NCI-H345 treated with DMSO at 0.1 percent for 48 hours (cell line): ENCODE measurements around the gene COL8A2.

ENCODE experiments used
- DNase-seq: peaks from one replicate; lab custom pipeline; 2025; ENCODE audit not compliant: unreplicated experiment; lab: John Stamatoyannopoulos, UW

COL8A2 gene

GRCh38 chr1:36115200-36115669, 9.8 kb downstream of the COL8A2 start:
- DNase-seq = no peak

DNA sequence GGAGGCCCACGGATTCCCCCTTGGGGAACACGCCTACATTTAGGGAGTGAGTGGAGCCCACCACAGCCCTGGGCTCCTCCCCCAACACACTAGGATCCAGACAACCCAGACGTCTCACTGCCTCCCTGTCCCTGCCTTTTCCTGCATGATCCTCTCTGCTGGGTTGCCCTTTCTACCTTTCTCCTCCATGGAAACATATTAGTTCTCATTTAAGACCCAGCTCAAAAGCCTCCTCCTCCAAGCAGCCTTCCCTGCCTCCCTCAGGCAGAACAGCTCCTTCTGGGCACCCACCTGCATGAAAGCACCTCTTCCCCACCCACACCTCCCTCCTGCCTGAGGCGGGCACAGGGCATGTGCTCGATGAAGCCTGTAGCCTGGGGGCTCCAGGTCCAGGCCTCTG, 10.7 kb downstream of the COL8A2 start:
- DNase-seq = no peak

DNA sequence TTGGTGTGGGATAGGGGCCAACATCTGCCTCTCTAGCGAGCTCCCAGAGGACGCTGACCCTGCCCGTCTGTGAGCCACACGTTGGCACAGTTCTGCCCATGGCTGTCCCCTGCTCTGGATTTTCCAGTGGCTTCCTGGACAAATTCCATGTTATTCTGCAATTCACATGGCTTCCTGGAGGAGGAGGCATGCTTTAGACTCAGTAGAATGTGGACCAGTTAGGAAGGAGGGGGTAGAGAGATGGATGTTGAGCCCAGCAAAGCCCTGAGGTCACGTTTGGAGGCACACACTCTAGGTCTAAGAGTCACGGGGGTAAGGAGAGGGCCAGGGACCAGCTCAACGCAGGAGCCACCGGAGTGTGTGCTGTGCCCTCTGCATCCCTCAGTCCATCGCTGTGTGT, 12.2 kb downstream of the COL8A2 start:
- DNase-seq = no peak

- no peak for DNase-seq
Measured at GRCh38 chr1:36111151-36111550, 13.9 kb downstream of the COL8A2 start.

DNA sequence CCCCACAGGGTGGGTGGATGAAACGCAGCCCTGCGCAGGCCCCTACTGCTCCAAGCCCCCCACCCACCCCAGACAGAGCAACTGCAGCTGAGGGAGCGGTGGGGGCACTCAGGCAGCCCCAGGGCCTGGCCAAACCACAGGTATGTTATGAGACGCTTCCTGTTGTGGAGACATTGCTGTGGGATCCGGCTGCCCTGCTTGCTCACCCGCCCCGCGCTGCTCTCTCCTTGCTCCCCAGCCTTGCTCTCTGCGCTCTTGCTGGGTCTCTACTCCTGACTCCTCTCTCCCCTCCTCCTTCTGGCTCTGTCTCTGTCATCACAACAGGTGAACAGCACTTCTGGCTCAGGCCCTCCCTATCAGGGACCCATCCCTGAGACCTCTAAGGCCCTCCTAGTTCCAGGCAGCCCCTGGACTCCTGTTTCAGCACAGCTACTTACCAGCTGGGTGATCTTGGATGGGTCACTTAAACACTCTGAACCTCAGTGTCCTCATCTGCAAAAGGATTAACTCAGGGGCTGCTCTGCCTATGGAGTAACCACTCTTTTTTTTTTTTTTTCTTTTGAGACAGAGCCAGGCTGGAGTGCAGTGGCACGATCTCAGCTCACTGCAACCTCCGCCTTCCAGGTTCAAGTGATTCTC, 15.9 kb downstream of the COL8A2 start:
- no peak for DNase-seq

DNA sequence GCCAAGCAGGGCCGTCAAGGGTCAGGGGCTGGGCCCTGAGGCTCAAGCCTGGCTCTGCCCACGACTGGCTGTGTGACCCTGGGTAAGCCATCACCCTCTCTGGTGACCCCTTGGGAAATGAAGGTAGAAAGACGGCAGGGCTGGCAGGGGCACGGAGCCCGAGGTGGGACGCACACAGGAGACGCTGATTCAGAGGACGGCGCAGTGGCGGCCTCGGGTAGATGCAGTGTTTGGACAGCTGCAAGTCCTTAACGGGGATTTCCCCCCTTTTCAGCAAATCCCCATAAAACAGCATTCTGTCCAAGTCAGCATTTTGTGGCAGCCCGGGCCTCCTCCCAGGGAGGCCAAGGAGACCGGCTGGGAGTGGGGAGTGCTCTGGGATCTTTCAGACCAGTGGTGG, 16.7 kb downstream of the COL8A2 start:
- no peak for DNase-seq

- DNase-seq = no peak
Measured at GRCh38 chr1:36107394-36107793, 17.6 kb downstream of the COL8A2 start.

DNA sequence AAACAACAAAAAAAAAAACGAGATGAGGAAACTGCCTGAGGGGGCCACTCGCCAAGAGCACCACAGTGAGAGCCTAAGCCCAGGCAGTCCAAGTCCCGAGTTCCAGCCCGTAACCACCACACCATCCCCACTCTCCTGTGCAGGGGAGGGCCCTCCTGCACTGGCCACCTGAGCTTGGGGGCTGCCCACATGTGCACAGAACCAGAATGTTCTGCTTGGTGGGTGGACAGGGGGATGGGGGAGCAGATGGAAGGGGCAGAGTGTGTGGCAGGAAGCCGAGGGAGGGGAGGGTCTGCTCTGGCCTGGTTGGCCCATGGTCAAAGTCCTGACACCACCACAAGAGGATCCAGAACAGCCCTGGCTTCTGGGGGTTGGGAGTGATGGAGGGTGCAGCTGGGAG, 18.8 kb downstream of the COL8A2 start:
- no peak for DNase-seq

DNA sequence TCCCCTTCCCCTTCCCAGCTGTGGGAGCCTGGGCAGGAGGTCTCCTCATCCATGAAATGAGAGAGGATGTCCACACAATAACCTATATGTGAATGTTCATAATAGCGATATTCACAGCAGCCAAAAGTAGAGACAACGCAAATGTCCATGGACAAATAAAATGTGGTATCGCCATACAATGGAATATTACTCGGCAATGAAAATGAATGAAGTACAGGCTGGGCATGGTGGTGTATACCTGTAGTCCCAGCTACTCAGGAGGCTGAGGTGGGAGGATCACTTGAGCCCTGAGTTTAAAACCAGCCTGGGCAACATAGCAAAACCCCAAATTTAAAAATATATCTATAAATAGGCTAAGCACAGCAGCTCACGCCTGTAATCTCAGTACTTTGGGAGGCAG, 23.5 kb downstream of the COL8A2 start:
- no peak for DNase-seq

DNA sequence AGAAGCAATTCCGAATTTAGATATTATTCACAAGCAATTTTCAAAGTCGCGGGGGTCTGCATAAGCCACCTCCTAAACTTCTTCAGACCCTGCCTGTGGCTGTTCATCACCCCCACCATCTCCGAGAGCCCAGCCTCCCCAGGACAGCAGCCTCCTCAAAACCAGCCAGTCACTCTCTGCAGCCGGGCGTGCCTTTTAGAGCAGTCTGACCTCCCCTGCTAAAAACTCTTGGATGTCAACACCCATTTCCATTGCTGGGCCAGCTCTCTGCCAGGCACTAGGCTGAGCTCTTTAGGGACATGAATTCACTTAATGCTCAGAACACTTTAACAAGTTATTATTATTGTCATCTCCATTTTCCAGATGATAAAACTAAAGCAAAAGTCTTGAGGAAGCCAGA, 24.6 kb downstream of the COL8A2 start:
- DNase-seq = no peak

- DNase-seq = peak; percentile 27
Measured at GRCh38 chr1:36099681-36100341, 25.2 kb downstream of the COL8A2 start.

DNA sequence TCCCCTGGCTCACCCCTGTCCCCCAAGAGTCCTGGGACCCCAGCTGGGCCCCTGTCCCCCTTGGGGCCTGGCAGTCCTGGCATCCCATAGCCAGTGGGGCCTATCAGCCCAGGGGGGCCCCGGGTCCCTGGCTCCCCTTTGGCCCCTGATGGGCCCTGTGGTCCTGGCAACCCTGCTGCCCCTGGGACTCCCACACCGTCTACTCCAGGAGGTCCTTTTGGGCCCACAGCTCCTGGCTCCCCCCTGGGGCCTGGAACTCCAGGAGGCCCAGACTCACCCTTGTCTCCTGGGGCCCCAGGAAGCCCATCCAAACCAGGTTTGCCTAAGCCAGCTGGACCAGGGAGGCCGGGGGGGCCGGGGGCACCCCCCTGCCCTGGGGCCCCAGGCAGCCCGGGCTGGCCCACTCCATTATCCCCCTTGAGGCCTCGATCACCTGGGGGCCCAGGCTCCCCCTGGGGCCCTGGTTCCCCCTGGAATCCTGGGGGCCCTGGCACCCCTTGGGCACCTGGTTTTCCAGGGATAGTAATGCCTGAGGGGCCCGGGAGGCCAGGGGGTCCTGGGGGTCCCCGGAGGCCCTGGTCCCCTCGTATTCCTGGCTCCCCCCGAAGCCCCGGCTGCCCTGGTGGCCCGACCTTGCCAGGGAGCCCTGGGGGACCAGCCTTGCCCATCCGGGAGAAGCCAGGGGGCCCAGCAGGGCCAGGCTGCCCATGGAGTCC, 26.2 kb downstream of the COL8A2 start:
- no peak for DNase-seq

DNA sequence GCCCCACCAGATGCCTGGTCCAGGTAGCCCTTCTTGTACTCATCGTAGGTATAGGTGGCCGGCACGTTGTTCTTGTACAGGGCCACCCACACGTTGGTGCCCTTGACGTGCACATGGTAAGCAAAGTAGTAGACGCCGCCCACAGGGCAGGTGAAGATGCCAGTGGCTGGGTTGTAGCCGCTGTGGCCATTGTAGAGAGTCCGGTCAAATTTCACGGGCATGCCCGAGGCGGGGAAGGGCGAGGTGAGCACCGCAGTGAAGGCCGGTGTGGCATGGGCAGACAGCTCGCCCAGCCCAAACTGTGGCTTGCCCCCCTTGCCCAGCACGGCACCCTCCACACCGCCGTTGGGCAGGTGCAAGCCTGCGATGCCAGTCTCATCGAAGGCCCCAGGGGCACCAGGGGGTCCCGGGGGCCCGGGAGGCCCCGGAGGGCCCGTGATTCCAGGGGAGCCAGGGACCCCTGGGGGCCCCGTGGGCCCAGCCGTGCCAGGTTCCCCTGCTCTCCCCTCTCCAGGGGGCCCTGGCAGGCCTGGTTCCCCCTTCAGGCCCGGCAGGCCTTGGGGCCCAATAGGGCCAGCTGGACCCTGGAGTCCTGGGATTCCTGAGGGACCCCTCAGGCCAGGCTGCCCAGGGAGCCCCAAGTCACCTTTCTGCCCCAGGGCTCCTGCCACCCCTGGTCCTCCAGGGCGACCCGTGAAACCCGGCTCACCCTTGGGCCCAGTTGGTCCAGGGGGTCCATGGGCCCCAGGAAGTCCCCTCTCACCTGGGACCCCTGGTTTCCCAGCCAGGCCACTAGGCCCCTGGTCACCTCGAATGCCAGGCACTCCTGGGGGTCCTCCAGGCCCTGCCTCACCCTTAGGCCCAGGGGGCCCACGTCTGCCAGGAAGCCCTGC, 27.1 kb downstream of the COL8A2 start:
- no peak for DNase-seq

- DNase-seq = no peak
Measured at GRCh38 chr1:36096500-36097432, 28.3 kb downstream of the COL8A2 start.

GRCh38 chr1:36095760-36096405, 29.1 kb downstream of the COL8A2 start:
- no peak for DNase-seq

- no peak for DNase-seq
Measured at GRCh38 chr1:36094621-36095061, 30.4 kb downstream of the COL8A2 start.

DNA sequence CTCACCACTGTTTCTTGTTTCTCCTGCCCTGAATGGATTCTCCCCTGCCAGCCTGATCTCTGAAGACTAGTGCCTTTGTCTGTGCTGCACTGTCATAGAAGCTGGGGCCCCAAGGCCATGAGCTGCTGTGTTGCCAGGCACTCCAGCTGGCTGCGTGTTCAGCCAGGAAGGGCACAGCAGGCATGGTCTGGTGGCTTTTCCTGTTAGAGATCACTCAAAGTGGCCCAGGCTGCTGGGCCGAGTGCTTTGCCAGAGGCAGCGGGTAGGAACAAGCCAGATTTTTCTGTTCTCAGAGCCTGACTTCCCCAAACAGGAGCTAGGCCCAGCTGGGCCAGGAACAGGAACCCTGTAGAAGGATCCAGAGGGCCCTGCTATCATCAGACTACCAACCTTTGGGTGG, 31.1 kb downstream of the COL8A2 start:
- DNase-seq = no peak

GRCh38 chr1:36093226-36093625, 31.8 kb downstream of the COL8A2 start:
- no peak for DNase-seq

GRCh38 chr1:36092798-36093185, 32.2 kb downstream of the COL8A2 start:
- no peak for DNase-seq
